ENCODE results near the gene JAG2.

Gene JAG2

DNA sequence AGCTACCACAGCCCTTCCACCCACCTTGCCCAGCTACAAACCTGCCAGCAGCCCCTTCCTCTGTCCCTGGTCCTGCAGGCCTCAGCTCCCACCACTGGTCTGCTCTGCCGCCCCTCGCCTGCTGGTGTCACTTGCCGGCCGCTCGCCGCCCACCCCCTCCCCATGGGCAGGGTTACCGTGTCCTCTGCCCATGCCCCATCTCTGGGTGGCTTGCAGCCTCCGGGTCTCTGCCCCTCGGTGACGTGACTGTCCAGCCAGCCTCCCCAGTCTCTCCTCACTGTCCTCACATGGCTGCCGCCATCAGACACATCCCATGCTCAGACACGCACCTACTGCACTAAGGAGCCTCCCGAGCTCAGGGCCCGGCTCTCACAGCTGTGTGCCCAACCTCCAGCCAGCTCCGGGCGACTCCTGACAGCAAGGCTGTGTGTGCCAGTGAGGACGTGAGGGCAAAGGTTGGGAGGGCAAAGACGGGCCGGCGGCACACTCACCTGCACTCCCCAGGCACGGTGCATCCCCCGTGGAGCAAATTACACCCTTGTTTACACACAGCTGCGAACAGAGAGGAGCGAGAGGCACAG lies 13.4 kb downstream of the JAG2 start:
- TF ChIP-seq, protein P1, sequence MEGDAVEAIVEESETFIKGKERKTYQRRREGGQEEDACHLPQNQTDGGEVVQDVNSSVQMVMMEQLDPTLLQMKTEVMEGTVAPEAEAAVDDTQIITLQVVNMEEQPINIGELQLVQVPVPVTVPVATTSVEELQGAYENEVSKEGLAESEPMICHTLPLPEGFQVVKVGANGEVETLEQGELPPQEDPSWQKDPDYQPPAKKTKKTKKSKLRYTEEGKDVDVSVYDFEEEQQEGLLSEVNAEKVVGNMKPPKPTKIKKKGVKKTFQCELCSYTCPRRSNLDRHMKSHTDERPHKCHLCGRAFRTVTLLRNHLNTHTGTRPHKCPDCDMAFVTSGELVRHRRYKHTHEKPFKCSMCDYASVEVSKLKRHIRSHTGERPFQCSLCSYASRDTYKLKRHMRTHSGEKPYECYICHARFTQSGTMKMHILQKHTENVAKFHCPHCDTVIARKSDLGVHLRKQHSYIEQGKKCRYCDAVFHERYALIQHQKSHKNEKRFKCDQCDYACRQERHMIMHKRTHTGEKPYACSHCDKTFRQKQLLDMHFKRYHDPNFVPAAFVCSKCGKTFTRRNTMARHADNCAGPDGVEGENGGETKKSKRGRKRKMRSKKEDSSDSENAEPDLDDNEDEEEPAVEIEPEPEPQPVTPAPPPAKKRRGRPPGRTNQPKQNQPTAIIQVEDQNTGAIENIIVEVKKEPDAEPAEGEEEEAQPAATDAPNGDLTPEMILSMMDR (IDR thresholded peaks at IDR 0.05; ENCODE audit: insufficient read depth, low read length, poor library complexity, severe bottlenecking): no peak
- TF ChIP-seq EZH2phosphoT487 (conservative IDR thresholded peaks at IDR 0.05; ENCODE audit: low read length): no peak
- Histone ChIP-seq H3K4me2 (ENCODE audit: low read depth, low read length, poor library complexity, severe bottlenecking) (no peak overlapping the region), H3K9me2 (replicated peaks; ENCODE audit: insufficient read depth, low read length) (no peaks in the 10 kb centered on the region), H3K4me3 (ENCODE audit: insufficient read depth, low read length, poor library complexity, severe bottlenecking) (no peak overlapping the region), H3K27me3 (ENCODE audit: low read length) (no peaks in the 10 kb centered on the region), H3K36me3 (ENCODE audit: low read length) (no peaks in the 10 kb centered on the region), H3K9ac (ENCODE audit: low read length) (no peak overlapping the region), H3F3A (ENCODE audit: insufficient read depth) (no peaks in the 10 kb centered on the region), H4K20me1 (ENCODE audit: low read depth, low read length) (no peaks in the 10 kb centered on the region), H3K27ac (ENCODE audit: low read depth, low read length) (no peak overlapping the region), H2AFZ (ENCODE audit: low read depth, low read length, severe bottlenecking) (no peak overlapping the region), H3K79me2 (ENCODE audit: insufficient read depth, low read length) (no peaks in the 10 kb centered on the region), H3K9me3 (ENCODE audit: insufficient read depth, low read length) (no peaks in the 10 kb centered on the region)

DNA sequence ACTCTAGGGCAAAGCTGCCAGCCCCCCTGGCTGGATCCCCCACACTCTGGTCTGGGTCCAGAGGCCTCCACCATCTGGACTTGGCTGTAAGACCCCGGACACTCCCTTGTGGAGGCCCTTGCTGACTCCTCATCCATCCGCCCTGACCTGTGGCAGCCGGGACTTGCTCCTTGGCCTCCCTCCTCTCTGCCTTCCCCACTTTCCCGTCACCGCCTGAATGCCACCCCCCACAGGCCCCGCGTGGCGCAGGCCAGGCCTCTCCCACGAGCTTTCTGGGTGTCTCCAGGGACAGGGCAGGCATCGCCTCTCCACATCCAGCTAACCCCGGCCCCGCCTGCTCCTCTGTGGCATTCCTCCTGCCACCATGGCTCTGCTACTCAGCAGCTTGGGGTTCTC lies 14.1 kb downstream of the JAG2 start:
- Histone ChIP-seq H3K27ac (ENCODE audit: low read depth, low read length) (no peak overlapping the region), H3K9ac (ENCODE audit: low read length) (no peak overlapping the region), H3K4me3 (ENCODE audit: insufficient read depth, low read length, poor library complexity, severe bottlenecking) (no peak overlapping the region), H3K4me2 (ENCODE audit: low read depth, low read length, poor library complexity, severe bottlenecking) (no peak overlapping the region), H3K9me2 (replicated peaks; ENCODE audit: insufficient read depth, low read length) (no peaks in the 10 kb centered on the region), H3K79me2 (ENCODE audit: insufficient read depth, low read length) (no peaks in the 10 kb centered on the region), H3K9me3 (ENCODE audit: insufficient read depth, low read length) (no peaks in the 10 kb centered on the region), H2AFZ (ENCODE audit: low read depth, low read length, severe bottlenecking) (no peak overlapping the region), H4K20me1 (ENCODE audit: low read depth, low read length) (no peaks in the 10 kb centered on the region), H3K27me3 (ENCODE audit: low read length) (no peaks in the 10 kb centered on the region), H3K36me3 (ENCODE audit: low read length) (no peaks in the 10 kb centered on the region), H3F3A (ENCODE audit: insufficient read depth) (no peaks in the 10 kb centered on the region)
- TF ChIP-seq, protein P1 (IDR thresholded peaks at IDR 0.05; ENCODE audit: insufficient read depth, low read length, poor library complexity, severe bottlenecking): no peak
- TF ChIP-seq EZH2phosphoT487 (conservative IDR thresholded peaks at IDR 0.05; ENCODE audit: low read length): no peak

DNA sequence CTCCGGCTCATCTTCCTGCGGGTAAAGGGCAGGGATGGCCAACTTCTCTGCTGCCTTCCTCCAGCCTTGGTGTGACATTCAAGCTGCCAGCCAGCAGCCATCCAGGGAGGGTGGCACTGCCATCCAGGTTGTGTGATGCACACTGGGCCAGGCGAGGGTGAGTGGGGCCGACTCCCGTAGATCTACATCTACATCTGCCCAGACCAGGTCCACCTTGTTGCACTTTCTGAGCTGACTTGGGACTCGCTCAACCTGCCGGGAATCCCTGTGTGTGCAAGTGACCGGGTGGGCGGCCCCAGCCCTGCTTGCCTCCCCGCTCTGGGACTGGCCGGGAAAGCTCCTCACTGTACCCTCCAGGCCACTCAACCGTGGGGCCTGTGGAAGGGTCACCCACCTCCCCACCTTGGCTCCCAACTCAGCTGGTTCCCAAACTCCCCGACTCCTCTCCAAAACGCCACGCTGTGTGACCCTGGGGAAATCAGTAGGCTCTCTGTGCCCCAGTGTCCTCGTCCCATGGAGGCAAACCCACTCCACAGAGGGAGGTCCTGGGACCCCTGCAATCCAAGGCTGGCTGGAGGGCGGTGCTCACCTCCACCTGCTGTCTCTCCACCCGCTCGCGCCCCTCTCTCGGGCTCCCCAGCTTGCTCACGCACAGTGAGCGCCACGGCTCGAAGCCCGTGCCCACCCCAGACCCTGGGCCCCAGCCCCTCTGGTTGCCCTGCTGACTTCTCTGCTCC lies 14.7 kb downstream of the JAG2 start:
- no peaks in the 10 kb centered on the region for H3K27me3 ChIP-seq (ENCODE audit: low read length)
- H2AFZ ChIP-seq (ENCODE audit: low read depth, low read length, severe bottlenecking): no peak overlapping the region
- no peaks in the 10 kb centered on the region for H3F3A ChIP-seq (ENCODE audit: insufficient read depth)
- H3K9ac ChIP-seq (ENCODE audit: low read length): no peak overlapping the region
- H3K79me2 ChIP-seq (ENCODE audit: insufficient read depth, low read length): no peaks in the 10 kb centered on the region
- H3K9me2 ChIP-seq (replicated peaks; ENCODE audit: insufficient read depth, low read length): no peaks in the 10 kb centered on the region
- no peaks in the 10 kb centered on the region for H3K36me3 ChIP-seq (ENCODE audit: low read length)
- H3K27ac ChIP-seq (ENCODE audit: low read depth, low read length): no peak overlapping the region
- no peak overlapping the region for H3K4me2 ChIP-seq (ENCODE audit: low read depth, low read length, poor library complexity, severe bottlenecking)
- no peak for TF ChIP-seq EZH2phosphoT487 (conservative IDR thresholded peaks at IDR 0.05; ENCODE audit: low read length)
- TF ChIP-seq, protein P1 (IDR thresholded peaks at IDR 0.05; ENCODE audit: insufficient read depth, low read length, poor library complexity, severe bottlenecking): no peak
- H3K9me3 ChIP-seq (ENCODE audit: insufficient read depth, low read length): no peaks in the 10 kb centered on the region
- H4K20me1 ChIP-seq (ENCODE audit: low read depth, low read length): no peaks in the 10 kb centered on the region
- H3K4me3 ChIP-seq (ENCODE audit: insufficient read depth, low read length, poor library complexity, severe bottlenecking): no peak overlapping the region
